Osteocyte (in vitro differentiated cells): ENCODE results near the gene TMEM74B. TPM values are rescaled to one million over a fixed set of nuclear protein-coding genes. Genes with fewer than 3 reads are reported as not detected.

Experiments
- DNase-seq: peaks from one replicate; pipeline ENCODE4 v3.0.0; 2021; ENCODE audit warnings: mixed read lengths; ENCODE audit not compliant: unreplicated experiment; ENCODE audit errors: extremely low spot score
- H3K27ac Mint-ChIP-seq: one replicate; pipeline ENCODE4 v1.8.0; 2021; ENCODE audit warnings: mild to moderate bottlenecking, mixed read lengths; ENCODE audit not compliant: unreplicated experiment
- H3K27me3 Mint-ChIP-seq: one replicate; pipeline ENCODE4 v1.8.0; 2021; ENCODE audit warnings: mixed read lengths; ENCODE audit not compliant: unreplicated experiment
- H3K36me3 Mint-ChIP-seq: one replicate; pipeline ENCODE4 v1.8.0; 2021; ENCODE audit warnings: mixed read lengths; ENCODE audit not compliant: unreplicated experiment
- H3K4me1 Mint-ChIP-seq: one replicate; pipeline ENCODE4 v1.8.0; 2021; ENCODE audit warnings: mixed read lengths; ENCODE audit not compliant: unreplicated experiment
- H3K4me3 Mint-ChIP-seq: one replicate; pipeline ENCODE4 v1.8.0; 2021; ENCODE audit warnings: mild to moderate bottlenecking, moderate library complexity, mixed read lengths; ENCODE audit not compliant: unreplicated experiment
- H3K9me3 Mint-ChIP-seq: one replicate; pipeline ENCODE4 v1.8.0; 2021; ENCODE audit warnings: mixed read lengths; ENCODE audit not compliant: unreplicated experiment
- total RNA-seq: library from RNA; stranded (reverse); gene quantifications from 2 replicates; pipeline ENCODE4 v1.2.1, GENCODE V29; 2021
- TF ChIP-seq, protein P1 (sequence below): fragments of 200-600 bp; sonication (generic); IDR thresholded peaks from 2 replicates; pipeline ENCODE4 v1.5.0; 2021; ENCODE audit warnings: antibody characterized with exemption, mild to moderate bottlenecking, moderate library complexity

TMEM74B gene
- total RNA-seq, 1 donor from 2014 or later: not detected

DNA sequence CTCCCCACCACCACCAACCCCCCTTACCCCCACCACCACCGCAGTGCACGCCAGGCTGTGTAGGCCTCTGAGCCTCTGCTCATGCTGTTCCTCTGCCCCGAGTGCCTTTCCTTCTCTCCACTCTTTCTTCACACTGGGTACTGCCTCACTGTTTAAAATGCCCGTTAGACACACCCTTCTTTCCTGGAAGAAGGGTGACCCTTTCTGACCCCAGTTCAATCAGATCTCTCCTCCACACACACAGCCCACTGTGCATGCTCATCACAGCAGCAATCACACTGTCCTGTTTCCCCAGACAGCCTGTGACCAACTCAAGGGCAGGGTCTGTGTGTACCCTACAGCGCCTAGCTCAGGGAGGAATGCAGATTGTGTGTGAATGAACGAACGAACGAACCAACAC is 10.0 kb downstream of the TMEM74B start:
- no peaks in the 10 kb centered on the region for H3K27me3 Mint-ChIP-seq

DNA sequence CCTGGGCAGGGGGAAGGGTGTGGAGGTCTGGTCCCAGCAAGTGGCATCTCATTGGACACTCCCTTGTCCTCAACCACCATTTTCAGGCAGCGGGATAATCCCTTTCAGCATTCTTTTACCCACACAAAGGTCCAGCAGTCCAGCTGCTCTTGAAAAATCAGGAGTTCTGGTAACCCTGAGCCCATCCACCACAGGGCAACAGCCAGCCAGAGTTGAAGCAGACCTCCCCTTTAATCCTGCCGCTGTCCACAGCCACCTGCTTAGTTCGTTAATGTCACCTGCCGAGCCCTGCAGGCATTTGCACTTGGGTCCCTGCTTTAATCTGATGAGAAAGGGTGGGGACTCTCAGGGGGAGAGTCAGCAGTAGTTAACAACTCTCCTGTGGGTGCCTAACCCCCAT is 11.1 kb downstream of the TMEM74B start:
- H3K36me3 Mint-ChIP-seq: peaks cover 20% of the 10 kb centered on the region
- TF ChIP-seq, protein P1, sequence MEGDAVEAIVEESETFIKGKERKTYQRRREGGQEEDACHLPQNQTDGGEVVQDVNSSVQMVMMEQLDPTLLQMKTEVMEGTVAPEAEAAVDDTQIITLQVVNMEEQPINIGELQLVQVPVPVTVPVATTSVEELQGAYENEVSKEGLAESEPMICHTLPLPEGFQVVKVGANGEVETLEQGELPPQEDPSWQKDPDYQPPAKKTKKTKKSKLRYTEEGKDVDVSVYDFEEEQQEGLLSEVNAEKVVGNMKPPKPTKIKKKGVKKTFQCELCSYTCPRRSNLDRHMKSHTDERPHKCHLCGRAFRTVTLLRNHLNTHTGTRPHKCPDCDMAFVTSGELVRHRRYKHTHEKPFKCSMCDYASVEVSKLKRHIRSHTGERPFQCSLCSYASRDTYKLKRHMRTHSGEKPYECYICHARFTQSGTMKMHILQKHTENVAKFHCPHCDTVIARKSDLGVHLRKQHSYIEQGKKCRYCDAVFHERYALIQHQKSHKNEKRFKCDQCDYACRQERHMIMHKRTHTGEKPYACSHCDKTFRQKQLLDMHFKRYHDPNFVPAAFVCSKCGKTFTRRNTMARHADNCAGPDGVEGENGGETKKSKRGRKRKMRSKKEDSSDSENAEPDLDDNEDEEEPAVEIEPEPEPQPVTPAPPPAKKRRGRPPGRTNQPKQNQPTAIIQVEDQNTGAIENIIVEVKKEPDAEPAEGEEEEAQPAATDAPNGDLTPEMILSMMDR: no peak
- H3K4me3 Mint-ChIP-seq: no peak overlapping the region
- no peaks in the 10 kb centered on the region for H3K27me3 Mint-ChIP-seq
- no peak overlapping the region for H3K27ac Mint-ChIP-seq
- H3K9me3 Mint-ChIP-seq: no peaks in the 10 kb centered on the region
- no peaks in the 10 kb centered on the region for H3K4me1 Mint-ChIP-seq
- no peak for DNase-seq

More for the DNA sequence above, 10.0 kb downstream of the TMEM74B start:
- no peak overlapping the region for H3K27ac Mint-ChIP-seq
- H3K9me3 Mint-ChIP-seq: no peaks in the 10 kb centered on the region
- H3K4me1 Mint-ChIP-seq: no peaks in the 10 kb centered on the region
- TF ChIP-seq, protein P1: no peak
- H3K36me3 Mint-ChIP-seq: peaks cover 18% of the 10 kb centered on the region
- DNase-seq: no peak
- no peak overlapping the region for H3K4me3 Mint-ChIP-seq

DNA sequence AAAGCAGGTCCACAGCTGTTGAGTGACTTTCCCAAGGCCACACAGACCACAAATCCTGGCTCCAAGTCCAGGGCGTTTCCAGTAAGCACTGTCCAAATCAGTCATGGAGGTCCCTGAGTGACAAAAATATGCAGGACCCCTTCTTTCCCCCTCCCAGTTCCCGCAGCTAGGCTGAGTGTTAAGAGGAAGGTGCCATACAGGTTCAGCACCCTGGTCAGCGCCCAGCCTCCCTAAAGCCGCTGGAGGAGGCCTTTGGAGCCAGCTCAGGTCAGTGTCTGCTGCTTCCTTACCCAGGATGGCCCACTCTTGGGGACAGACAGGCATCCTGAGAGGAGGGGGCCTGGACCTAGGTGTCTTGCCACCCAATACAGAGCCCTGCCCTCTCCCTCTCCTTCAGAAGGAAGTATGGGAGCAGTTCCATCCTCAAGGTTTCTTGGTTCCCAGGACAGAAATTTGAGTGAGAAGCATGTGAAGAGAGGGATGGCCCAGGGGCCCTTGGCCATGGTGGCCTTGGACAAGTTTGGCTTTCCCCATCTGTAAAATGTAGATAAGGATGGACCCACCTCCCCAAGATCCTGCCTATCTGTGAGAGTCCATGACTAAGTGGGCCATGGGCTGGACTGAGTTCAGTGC is 13.2 kb downstream of the TMEM74B start:
- no peaks in the 10 kb centered on the region for H3K4me1 Mint-ChIP-seq
- no peaks in the 10 kb centered on the region for H3K27me3 Mint-ChIP-seq
- no peaks in the 10 kb centered on the region for H3K9me3 Mint-ChIP-seq
- no peak overlapping the region for H3K4me3 Mint-ChIP-seq
- DNase-seq: no peak
- TF ChIP-seq, protein P1: no peak
- no peak overlapping the region for H3K27ac Mint-ChIP-seq
- H3K36me3 Mint-ChIP-seq: peaks cover 40% of the 10 kb centered on the region

DNA sequence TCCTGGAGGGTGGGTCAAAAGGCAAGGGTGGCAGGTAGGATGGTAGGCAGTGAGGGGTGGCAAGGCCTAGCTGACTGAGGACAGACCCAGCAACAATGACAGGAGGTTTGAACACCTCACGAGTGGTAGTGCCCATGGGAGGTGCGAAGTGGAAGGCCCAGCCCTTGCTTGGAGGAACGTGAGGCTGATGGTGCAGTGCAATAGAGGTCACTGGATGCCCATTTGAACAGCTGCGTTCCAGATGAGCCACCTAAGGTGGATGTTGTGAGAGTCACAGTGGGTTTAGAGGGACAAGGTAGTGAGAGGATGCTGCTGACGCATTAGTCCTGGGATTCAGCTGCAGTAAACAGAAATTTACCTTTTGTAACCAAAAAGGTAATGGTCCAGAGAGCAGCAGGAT is 15.6 kb downstream of the TMEM74B start:
- TF ChIP-seq, protein P1: no peak
- Mint-ChIP-seq H3K4me3 (no peak overlapping the region), H3K27ac (no peak overlapping the region), H3K9me3 (no peaks in the 10 kb centered on the region), H3K27me3 (no peaks in the 10 kb centered on the region), H3K4me1 (no peaks in the 10 kb centered on the region), H3K36me3 (peaks cover 44% of the 10 kb centered on the region)
- no peak for DNase-seq

DNA sequence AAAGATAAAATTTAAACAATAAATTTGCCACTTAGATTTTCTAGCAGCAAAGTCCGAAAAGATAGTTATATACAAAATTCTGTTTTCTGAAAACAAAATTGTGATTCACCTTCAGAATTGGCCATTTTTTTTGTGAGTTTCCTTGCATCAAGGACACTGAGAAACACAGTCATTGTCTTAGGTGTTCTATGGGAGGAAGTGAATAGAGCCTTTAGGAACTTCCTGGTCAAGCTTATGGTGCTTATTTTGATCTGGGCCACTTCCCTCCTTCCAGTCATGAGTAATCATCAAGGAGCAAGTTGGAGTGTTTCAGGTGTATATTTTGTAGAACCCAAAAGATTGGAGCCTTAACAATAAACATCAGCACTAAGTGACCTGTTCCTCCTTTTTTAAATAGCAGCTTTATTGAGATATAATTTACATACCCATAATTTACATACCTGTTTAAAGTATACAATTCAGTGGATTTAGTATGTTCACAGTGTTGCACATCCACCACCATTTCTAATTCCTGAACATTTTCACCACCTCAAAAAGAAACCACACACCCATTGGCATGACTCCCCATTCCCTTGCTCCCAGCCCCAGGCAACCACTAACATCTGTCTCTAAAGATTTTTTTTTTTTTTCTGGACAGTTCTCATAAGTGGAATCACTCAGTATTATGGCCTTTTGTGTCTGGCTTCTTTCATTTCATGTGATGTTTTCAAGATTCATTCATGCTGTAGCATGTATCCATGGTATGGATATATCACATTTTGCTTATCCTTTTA is 17.6 kb downstream of the TMEM74B start:
- Mint-ChIP-seq H3K9me3 (no peaks in the 10 kb centered on the region), H3K36me3 (peaks cover 51% of the 10 kb centered on the region), H3K4me3 (no peak overlapping the region), H3K4me1 (no peaks in the 10 kb centered on the region), H3K27me3 (no peaks in the 10 kb centered on the region), H3K27ac (no peak overlapping the region)
- TF ChIP-seq, protein P1: no peak
- DNase-seq: no peak
